Smooth muscle cell (in vitro differentiated cells): ENCODE measurements around the gene SYT8. TPM values are rescaled to one million over a fixed set of nuclear protein-coding genes. Genes with fewer than 3 reads are reported as not detected.

Experiments
- DNase-seq: peaks from one replicate; lab custom pipeline; 2025; ENCODE audit not compliant: unreplicated experiment; lab: John Stamatoyannopoulos, UW
- H2AFZ ChIP-seq: fragments of 200-600 bp; sonication (generic); 2 replicates; pipeline ENCODE4 v1.6.0; 2016; ENCODE audit warnings: antibody characterized with exemption, low read depth, mild to moderate bottlenecking
- H3F3A ChIP-seq: fragments of 200-600 bp; sonication (generic); 2 replicates; pipeline ENCODE4 v1.6.0; 2017; ENCODE audit warnings: antibody characterized with exemption, low read depth
- H3K27ac ChIP-seq: fragments of 200-600 bp; sonication (generic); 2 replicates; pipeline ENCODE4 v1.5.1; 2016; ENCODE audit warnings: low read depth, mild to moderate bottlenecking
- H3K27me3 ChIP-seq: fragments of 200-600 bp; sonication (generic); 2 replicates; pipeline ENCODE4 v1.6.1; 2016; ENCODE audit warnings: low read depth, mild to moderate bottlenecking
- H3K36me3 ChIP-seq: fragments of 200-600 bp; sonication (generic); 2 replicates; pipeline ENCODE4 v1.5.1; 2016; ENCODE audit warnings: low read depth
- H3K4me1 ChIP-seq: fragments of 200-600 bp; sonication (generic); 2 replicates; pipeline ENCODE4 v1.5.1; 2016; ENCODE audit warnings: low read depth
- H3K4me2 ChIP-seq: fragments of 200-600 bp; sonication (generic); 2 replicates; pipeline ENCODE4 v1.6.0; 2016; ENCODE audit warnings: mild to moderate bottlenecking
- H3K4me3 ChIP-seq: fragments of 200-600 bp; sonication (generic); 2 replicates; pipeline ENCODE4 v1.5.1; 2016; ENCODE audit warnings: mild to moderate bottlenecking
- H3K79me2 ChIP-seq: fragments of 200-600 bp; sonication (generic); 2 replicates; pipeline ENCODE4 v1.6.0; 2016; ENCODE audit warnings: low read depth, mild to moderate bottlenecking
- H3K9ac ChIP-seq: fragments of 200-600 bp; sonication (generic); 2 replicates; pipeline ENCODE4 v1.6.0; 2016; ENCODE audit warnings: low read depth
- H3K9me3 ChIP-seq: fragments of 200-600 bp; sonication (generic); replicated peaks from 2 replicates; pipeline ENCODE4 v1.5.1; 2016; ENCODE audit warnings: low read depth
- H4K20me1 ChIP-seq: fragments of 200-600 bp; sonication (generic); 2 replicates; pipeline ENCODE4 v1.6.0; 2016; ENCODE audit warnings: low read depth
- CTCF ChIP-seq: fragments of 200-600 bp; sonication (generic); IDR thresholded peaks from 2 replicates; pipeline ENCODE4 v1.5.1; 2017; ENCODE audit warnings: borderline replicate concordance, mild to moderate bottlenecking, antibody characterized with exemption; ENCODE audit not compliant: insufficient read depth, poor library complexity, severe bottlenecking
- WGBS: methylation state at CpG from one replicate; pipeline ENCODE4 v1.1.7; 2016; ENCODE audit warnings: low lambda C conversion rate; 5-methylcytosine and 5-hydroxymethylcytosine counted together
- polyA plus RNA-seq: library from polyadenylated mRNA; unstranded; fragments of >200 nt; fragmentation: Nextera tagmentation; extraction: Ambion mirVana; gene quantifications from 2 replicates; pipeline ENCODE4 v1.2.1, GENCODE V29; 2016
- total RNA-seq: library from RNA; depleted of rRNA; stranded (reverse); fragments of >200 nt; gene quantifications from 2 replicates; pipeline ENCODE4 v1.2.3, GENCODE V29; 2014

The SYT8 gene
- total and polyA plus RNA-seq, 2 experiments from 2014 or later: 0.13 to 2.0 TPM

GRCh38 chr11:1847926-1848639 lies 13.3 kb downstream of the SYT8 start:
- Histone ChIP-seq H3K36me3 (no peaks in the 10 kb centered on the region), H2AFZ (no peak overlapping the region), H3K4me3 (no peak overlapping the region), H4K20me1 (no peaks in the 10 kb centered on the region), H3K27me3 (no peaks in the 10 kb centered on the region), H3K27ac (no peak overlapping the region), H3F3A (no peaks in the 10 kb centered on the region), H3K4me1 (no peaks in the 10 kb centered on the region), H3K9me3 (no peaks in the 10 kb centered on the region), H3K4me2 (no peak overlapping the region), H3K9ac (no peak overlapping the region), H3K79me2 (no peaks in the 10 kb centered on the region)
- TF ChIP-seq CTCF: no peak
- 92% methylated on average over 17 of the region's 18 CpGs for WGBS
- no peak for DNase-seq

GRCh38 chr11:1848640-1849430 lies 14.0 kb downstream of the SYT8 start:
- no peaks in the 10 kb centered on the region for H3K4me1 ChIP-seq
- no peaks in the 10 kb centered on the region for H3K79me2 ChIP-seq
- H3K9ac ChIP-seq: no peak overlapping the region
- WGBS: 97% methylated on average over 19 of the region's 19 CpGs
- H3K27me3 ChIP-seq: no peaks in the 10 kb centered on the region
- H3K4me2 ChIP-seq: no peak overlapping the region
- no peak for DNase-seq
- no peak overlapping the region for H2AFZ ChIP-seq
- no peak overlapping the region for H3K4me3 ChIP-seq
- H4K20me1 ChIP-seq: no peaks in the 10 kb centered on the region
- H3K27ac ChIP-seq: no peak overlapping the region
- H3K36me3 ChIP-seq: no peaks in the 10 kb centered on the region
- no peaks in the 10 kb centered on the region for H3K9me3 ChIP-seq
- no peaks in the 10 kb centered on the region for H3F3A ChIP-seq
- TF ChIP-seq CTCF: no peak

GRCh38 chr11:1851468-1852180 lies 16.8 kb downstream of the SYT8 start:
- no peaks in the 10 kb centered on the region for H3K36me3 ChIP-seq
- no peak overlapping the region for H3K9ac ChIP-seq
- H3F3A ChIP-seq: no peaks in the 10 kb centered on the region
- no peaks in the 10 kb centered on the region for H4K20me1 ChIP-seq
- DNase-seq: no peak
- 95% methylated on average over 21 of the region's 21 CpGs for WGBS
- no peak overlapping the region for H3K27ac ChIP-seq
- no peak for TF ChIP-seq CTCF
- no peaks in the 10 kb centered on the region for H3K4me1 ChIP-seq
- H3K4me2 ChIP-seq: no peak overlapping the region
- no peaks in the 10 kb centered on the region for H3K79me2 ChIP-seq
- H3K27me3 ChIP-seq: no peaks in the 10 kb centered on the region
- no peak overlapping the region for H2AFZ ChIP-seq
- no peaks in the 10 kb centered on the region for H3K9me3 ChIP-seq
- no peak overlapping the region for H3K4me3 ChIP-seq
